Lower lobe of right lung (tissue), 2 donors: Measurements from ENCODE around the gene GPC1. TPM values are rescaled to one million over a fixed set of nuclear protein-coding genes. Genes with fewer than 3 reads are reported as not detected.

Experiments
- ATAC-seq, 2 donors: fragments of 200-7000 bp; cut with Tn5 transposase; one replicate each; pipeline ENCODE4 v1.9.1; 2020 to 2022; ENCODE audit warnings: mild to moderate bottlenecking in 2 of 2, moderate library complexity in 2 of 2
- DNase-seq: peaks from one replicate; pipeline ENCODE4 v3.0.0-alpha.2; 2020
- H3K27ac ChIP-seq: fragments of 200-600 bp; one replicate; pipeline ENCODE4 v1.8.0; 2022
- H3K27me3 ChIP-seq: fragments of 200-600 bp; one replicate; pipeline ENCODE4 v1.8.0; 2022; ENCODE audit warnings: low read depth
- H3K36me3 ChIP-seq: fragments of 200-600 bp; one replicate; pipeline ENCODE4 v1.8.0; 2022; ENCODE audit warnings: mild to moderate bottlenecking
- H3K4me1 ChIP-seq: fragments of 200-600 bp; one replicate; pipeline ENCODE4 v1.8.0; 2022
- H3K4me3 ChIP-seq: fragments of 200-600 bp; one replicate; pipeline ENCODE4 v1.8.0; 2022; ENCODE audit warnings: mild to moderate bottlenecking
- H3K9me3 ChIP-seq: fragments of 200-600 bp; one replicate; pipeline ENCODE4 v1.8.0; 2022
- CTCF ChIP-seq: fragments of 200-600 bp; IDR thresholded peaks from one replicate; pipeline ENCODE4 v1.8.0; 2022; ENCODE audit warnings: antibody characterized with exemption, mild to moderate bottlenecking
- intact Hi-C: fragments of 100-400 bp; cut with DNase I; formaldehyde crosslinking; loops from one replicate; pipeline ENCODE4 v1.11.0; 2022
- total RNA-seq: library from RNA; stranded (reverse); fragmentation: NEBNext Ultra II Directional; extraction: Animal tissue kit (Norgen Biotek cat#: 25700); gene quantifications from one replicate; pipeline ENCODE4 v1.2.1, GENCODE V29; 2021
- donor health status: DM: no; HTN: yes; CAD: no; lungs with severe emphysema.

The GPC1 gene
- total RNA-seq, 1 donor from 2014 or later: 14.7 TPM

GRCh38 chr2:240412975-240413812 is 22.3 kb upstream of the GPC1 start:
- intact Hi-C loops: no loop called here
- peak; percentile 26 for DNase-seq
- no peaks in the 10 kb centered on the region for H3K4me1 ChIP-seq
- H3K36me3 ChIP-seq: no peaks in the 10 kb centered on the region
- no peak overlapping the region for H3K4me3 ChIP-seq
- H3K9me3 ChIP-seq: no peaks in the 10 kb centered on the region
- H3K27me3 ChIP-seq: peaks cover 10% of the 10 kb centered on the region
- no peak for TF ChIP-seq CTCF
- H3K27ac ChIP-seq: no peak overlapping the region
- ATAC-seq: peak in 1 of 2 donors; percentile 35

- ATAC-seq: no peak
- no peak for DNase-seq
- TF ChIP-seq CTCF: no peak
- H3K36me3 ChIP-seq: no peaks in the 10 kb centered on the region
- H3K4me1 ChIP-seq: no peaks in the 10 kb centered on the region
- no peaks in the 10 kb centered on the region for H3K9me3 ChIP-seq
- no peak overlapping the region for H3K4me3 ChIP-seq
- intact Hi-C loops: no loop called here
- H3K27me3 ChIP-seq: peaks cover 10% of the 10 kb centered on the region
- no peak overlapping the region for H3K27ac ChIP-seq
Measured at GRCh38 chr2:240413813-240414429, 21.5 kb upstream of the GPC1 start.

GRCh38 chr2:240416821-240417220 is 18.6 kb upstream of the GPC1 start:
- no peak for TF ChIP-seq CTCF
- no peak for DNase-seq
- Histone ChIP-seq H3K36me3 (no peaks in the 10 kb centered on the region), H3K4me3 (no peak overlapping the region), H3K4me1 (no peaks in the 10 kb centered on the region), H3K9me3 (peaks cover 6% of the 10 kb centered on the region), H3K27me3 (peaks cover 8% of the 10 kb centered on the region), H3K27ac (no peak overlapping the region)
- no peak for ATAC-seq
- intact Hi-C loops: no loop called here

- H3K4me3 ChIP-seq: no peak overlapping the region
Measured at GRCh38 chr2:240418311-240418710, 17.2 kb upstream of the GPC1 start.

GRCh38 chr2:240419271-240419670 is 16.2 kb upstream of the GPC1 start:
- no peak overlapping the region for H3K4me3 ChIP-seq
- H3K36me3 ChIP-seq: no peaks in the 10 kb centered on the region
- no peak for DNase-seq
- peak in 1 of 2 donors; percentile 19 for ATAC-seq
- no peaks in the 10 kb centered on the region for H3K4me1 ChIP-seq
- peaks cover 8% of the 10 kb centered on the region for H3K9me3 ChIP-seq
- intact Hi-C loops: no loop called here
- TF ChIP-seq CTCF: no peak
- no peak overlapping the region for H3K27ac ChIP-seq
- peaks cover 4% of the 10 kb centered on the region for H3K27me3 ChIP-seq

More at GRCh38 chr2:240418311-240418710, 17.2 kb upstream of the GPC1 start:
- Histone ChIP-seq H3K36me3 (no peaks in the 10 kb centered on the region), H3K4me1 (no peaks in the 10 kb centered on the region), H3K27me3 (peaks cover 4% of the 10 kb centered on the region), H3K27ac (no peak overlapping the region), H3K9me3 (peaks cover 8% of the 10 kb centered on the region)
- TF ChIP-seq CTCF: no peak
- ATAC-seq (no peak), DNase-seq (no peak)
- intact Hi-C loops: no loop called here
